Hepatic stellate cell (primary cell): ENCODE results near the gene SOX30.

Experiments
- DNase-seq: peaks from one replicate; pipeline ENCODE4 v3.0.0; 2011; ENCODE audit warnings: low spot score

SOX30 gene

DNA sequence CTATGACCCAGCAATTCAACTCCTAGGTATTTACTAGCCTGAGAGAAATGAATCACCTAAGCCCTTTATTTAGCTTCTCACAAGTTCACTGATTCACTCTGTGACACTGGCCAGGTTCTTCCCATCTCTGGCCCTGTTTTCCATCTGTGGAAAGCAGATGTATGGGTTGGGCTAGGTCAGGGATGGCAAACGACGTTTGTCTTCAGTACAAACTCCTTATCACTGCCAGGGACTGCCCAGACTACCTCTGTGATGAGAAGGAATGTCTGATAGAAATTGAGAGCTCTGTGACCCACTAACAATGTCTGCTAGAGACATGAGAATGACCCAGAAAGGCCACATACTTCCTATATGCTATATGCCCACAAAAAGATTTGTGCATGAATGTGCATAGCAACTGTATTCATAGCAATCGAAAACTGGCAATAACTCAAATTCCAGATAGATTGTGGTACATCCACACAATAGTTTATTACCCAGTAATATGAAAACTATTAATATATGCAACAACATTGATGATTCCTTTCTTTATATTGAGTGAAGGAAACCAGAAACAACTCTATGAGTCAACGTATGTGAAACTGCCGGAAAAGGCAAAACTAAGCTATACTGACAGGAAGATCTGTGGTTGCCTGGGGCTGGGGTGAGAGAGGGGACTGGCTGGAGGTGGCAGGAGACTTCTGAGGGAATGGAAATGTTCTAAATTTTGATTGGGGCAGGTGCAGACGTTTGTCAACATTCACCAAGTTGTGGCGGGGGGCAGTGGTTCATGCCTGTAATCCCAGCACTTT is 44.7 kb downstream of the SOX30 start:
- DNase-seq: peak; percentile 18

DNA sequence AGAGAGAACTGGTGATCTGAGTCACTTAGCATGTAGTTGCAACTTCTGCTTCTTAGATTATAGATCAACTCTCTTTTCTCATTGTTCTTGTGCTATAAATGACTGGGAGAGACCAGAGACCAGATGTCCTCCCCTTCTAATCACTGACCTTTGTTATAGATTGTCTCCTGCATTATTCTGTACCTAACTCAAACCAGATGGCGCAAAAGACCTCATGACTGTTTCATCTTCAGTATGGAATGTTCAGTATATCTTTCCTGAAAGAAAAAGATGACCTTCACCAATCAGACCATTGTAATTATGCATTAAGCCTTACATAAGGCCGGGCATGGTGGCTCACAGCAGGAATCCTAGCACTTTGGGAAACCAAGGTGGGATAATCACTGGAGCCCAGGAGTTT is 46.2 kb downstream of the SOX30 start:
- DNase-seq: no peak

DNA sequence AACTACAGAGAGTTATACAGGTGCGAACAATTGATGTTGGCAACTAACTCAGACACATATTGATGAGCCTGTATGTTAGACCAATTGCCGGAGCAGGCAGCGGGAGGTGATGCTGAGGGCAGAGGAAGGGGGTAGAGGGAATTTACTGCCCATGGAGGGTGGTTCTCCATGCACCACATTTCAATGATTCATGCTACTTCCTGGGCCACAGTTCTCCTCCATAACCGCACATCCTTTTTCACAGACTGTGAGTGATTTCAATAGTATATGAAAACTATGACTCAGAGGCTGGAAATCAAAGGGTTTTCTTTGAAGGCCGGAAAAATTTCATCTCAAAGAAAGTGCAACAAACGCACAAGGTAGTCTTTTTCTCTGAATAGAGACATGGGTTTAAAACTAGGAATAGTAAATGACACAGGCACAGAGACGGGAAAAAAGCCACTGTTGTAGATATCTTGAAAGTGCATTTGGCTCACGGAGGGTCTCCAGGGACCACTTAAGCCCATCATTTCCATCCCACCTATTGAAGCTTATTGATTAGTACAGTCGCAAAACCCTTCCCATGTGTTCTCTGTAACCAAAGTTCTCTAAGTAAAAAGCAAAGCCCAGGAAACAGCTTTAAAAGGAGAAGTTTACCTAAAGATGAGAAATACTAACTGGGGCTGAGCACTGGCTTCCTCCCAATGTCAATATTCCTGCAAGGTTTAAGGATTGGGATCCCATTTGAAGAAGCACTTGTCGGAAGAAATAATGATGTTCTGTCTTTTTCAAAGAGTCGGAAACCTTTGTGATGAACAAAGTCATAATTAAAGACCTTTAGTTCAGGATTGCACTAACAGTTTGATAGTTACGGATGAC is 48.7 kb downstream of the SOX30 start:
- peak; percentile 57 for DNase-seq

- no peak for DNase-seq
Measured at GRCh38 chr5:157602505-157602904, 49.7 kb downstream of the SOX30 start.

DNA sequence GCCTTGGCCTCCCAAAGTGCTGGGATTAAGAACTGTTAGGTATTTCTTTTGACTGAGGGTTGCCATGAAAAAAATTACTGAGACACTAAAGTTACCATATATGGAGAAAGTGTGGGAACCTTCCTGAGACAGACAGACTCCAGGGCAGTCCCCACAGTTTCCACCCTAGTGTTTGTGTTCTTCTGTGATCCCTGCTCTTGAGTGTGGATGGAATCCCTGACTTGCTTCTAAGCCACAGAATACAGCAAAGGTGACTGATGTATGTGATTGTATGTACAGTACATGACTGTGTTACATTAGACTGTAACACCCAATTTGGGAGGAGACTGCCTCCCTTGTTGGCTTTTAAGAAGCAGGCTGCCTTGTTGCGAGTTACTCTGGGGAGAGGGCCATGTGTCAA is 52.0 kb downstream of the SOX30 start:
- no peak for DNase-seq

- DNase-seq: no peak
Measured at GRCh38 chr5:157599565-157599964, 52.7 kb downstream of the SOX30 start.

GRCh38 chr5:157598350-157598936 is 53.8 kb downstream of the SOX30 start:
- no peak for DNase-seq

DNA sequence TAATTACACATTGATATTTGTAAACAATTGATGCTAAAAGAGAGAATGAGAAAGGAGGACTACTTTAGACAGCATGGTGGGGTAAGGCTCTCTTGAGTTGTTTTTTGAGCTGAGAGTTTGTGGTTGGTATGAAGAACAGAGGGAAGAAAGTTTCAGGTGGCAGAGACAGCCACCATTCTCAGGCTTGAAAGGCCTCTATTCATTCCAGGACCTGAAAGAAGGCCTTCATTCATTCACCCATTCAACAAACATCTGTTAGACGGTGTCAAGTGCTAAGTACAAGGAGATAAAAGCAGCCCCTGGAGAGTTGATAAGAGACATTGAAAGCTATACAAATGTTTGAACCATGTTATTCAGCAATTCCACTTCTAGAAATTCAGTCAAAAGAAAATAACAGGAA is 55.0 kb downstream of the SOX30 start:
- DNase-seq: no peak

DNA sequence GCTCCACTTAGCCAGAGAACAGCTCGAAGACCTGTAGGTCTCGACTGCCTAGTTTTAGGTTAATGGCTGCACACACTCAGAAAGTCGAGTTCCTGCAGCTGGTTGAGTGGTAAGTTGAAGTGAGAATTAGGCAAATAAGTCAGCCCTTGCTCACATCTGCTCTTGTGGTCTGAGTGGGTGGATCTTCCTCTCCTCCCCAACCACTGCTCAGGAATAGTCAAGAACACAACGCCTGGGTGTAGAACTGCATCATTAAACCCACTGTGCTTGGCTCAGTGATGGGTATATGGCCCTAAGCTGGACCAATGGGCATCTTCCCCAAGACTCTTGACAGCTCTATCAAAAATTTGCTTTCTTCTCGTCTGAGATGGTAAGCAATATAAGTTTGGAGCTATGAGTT is 55.8 kb downstream of the SOX30 start:
- no peak for DNase-seq

- DNase-seq: no peak
Measured at GRCh38 chr5:157594675-157595459, 57.4 kb downstream of the SOX30 start.

DNA sequence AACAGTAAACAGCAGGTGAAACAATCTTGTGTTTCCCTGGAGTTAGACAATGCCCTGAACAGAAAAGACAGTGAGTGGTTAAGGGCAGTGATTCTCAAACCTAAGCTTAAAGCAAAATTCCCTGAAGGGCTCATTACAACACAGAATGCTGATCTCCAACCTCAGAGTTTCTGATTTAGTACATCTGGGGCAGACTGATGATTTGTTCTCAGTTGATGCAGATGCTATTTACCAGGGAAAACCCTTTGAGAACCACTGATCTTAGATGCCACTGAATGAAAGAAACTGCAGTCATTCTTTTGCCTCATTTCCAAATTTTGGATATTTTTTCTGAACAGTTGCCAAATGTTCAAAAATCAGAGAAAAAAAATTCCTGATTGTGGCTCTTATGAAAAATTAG is 58.0 kb downstream of the SOX30 start:
- DNase-seq: no peak

DNA sequence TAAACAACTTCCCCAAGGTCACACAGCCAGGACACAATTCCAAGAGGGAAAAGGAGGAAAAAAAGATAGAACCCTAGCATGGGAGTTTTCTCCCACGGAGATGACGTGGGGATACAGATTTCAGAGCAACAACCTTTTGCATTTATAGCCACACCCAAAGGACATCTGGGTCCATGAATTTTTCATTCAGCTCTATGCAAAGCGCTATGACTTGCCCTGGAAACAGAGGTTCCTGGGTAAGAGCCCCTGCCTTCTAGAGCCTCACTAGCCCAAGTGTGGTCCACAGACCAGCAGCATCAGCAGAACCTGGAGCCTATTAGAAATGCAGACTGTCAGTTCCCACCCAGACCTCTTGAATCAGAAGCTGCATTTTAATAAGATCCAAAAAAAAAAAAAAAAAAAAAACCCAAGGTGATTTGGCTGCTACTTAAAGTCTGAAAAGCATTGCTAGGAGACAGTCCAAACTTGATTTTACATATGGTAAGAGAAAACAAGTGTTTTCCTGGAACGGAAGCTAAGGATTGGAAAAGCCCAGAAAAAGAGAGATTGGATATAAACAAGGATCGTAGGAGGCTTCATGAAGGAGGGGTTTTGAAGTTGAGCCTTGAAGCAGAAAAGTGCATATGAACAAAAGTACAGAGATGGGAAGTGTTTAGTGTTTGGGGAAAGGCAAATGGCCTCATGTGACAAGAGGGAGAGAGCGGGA is 59.0 kb downstream of the SOX30 start:
- no peak for DNase-seq

DNA sequence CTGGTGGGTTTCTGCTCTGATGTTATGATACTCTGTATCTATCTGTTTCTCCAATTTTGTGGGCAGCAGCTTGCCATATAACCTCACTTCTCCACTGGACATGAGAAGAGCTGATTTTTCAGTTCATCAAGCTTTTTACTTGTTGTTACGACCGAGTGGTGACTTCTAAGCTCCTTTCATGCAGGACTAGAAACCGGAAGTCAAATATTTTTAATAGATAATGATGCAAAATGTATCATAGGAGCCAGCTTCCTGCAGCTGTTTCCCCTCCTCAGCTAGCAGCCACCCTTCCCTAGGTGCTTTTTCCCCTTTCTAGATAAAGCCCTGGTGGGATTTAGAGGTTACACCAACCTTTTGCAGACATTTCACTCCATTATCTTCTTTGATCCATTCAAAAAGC is 59.6 kb downstream of the SOX30 start:
- DNase-seq: no peak

GRCh38 chr5:157590478-157590877 is 61.8 kb downstream of the SOX30 start:
- no peak for DNase-seq

GRCh38 chr5:157584628-157585027 is 67.6 kb downstream of the SOX30 start:
- DNase-seq: no peak

DNA sequence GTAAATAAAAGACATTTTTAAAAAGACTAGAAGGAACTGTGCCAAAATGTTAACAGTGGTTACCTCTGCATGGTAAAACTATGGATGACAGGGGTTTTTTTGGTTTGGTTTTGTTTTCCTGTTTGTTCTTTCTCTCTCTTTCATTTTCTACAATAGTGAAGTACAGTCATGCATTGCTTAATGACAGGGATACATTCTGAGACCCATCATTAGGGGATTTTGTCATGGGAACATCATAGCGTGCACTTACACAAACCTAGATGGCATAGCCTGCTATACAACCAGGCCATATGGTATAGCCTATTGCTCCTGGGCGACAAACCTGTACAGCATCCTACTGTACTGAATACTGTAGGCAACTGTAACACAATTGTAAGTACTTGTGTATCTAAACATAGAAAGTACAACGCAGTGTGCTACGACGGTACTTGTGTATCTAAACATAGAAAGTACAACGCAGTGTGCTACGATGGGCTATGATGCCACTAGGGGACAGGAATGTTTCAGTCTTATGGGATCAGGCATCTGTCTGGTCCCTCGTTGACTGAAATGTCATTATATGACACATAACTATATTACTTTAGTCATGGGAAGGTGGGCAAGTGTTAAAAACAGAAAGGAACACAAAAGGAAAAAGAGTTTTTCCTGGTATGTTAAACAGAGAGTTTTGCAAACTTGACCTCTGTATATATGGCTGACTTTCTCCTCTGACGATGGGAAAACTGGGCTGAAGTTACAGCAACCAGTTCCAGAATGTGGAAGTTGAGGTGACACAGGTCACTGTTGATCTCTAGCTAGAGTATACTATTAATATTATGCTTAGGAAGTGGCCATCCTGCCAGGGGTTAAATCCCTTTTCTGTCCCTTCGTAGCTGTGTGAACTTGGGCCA is 69.3 kb downstream of the SOX30 start:
- no peak for DNase-seq

DNA sequence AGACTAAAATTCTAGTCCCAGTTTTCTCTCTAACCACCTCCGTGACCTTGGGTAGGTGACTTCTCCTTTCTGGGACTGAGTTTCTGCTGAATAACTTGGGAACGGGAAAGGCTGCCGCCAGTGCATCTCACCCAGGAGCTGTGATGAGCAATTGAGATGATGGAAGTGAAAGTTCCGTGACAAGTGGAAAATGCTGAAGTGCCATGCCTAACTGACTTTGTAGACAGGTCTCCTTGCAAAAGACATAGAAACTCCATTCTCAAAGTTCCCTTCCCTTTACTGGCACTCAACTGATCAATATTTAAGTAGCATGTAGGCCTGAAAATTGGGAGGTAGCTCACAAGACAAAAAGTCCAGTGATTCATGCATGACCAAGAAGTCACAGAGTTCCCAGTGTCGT is 70.3 kb downstream of the SOX30 start:
- no peak for DNase-seq

GRCh38 chr5:157578079-157578780 is 74.0 kb downstream of the SOX30 start:
- no peak for DNase-seq

- DNase-seq: no peak
Measured at GRCh38 chr5:157576678-157577077, 75.6 kb downstream of the SOX30 start.
